ENCODE measurements around the gene ARHGEF33.

ARHGEF33 gene

GRCh38 chr2:38977047-38977446, 87.4 kb downstream of the ARHGEF33 start:
- no peak overlapping the region for H3K4me3 ChIP-seq (ENCODE audit: low read depth, low read length)
- DNase-seq (ENCODE audit: low read depth) = no peak
- TF ChIP-seq, protein P1, sequence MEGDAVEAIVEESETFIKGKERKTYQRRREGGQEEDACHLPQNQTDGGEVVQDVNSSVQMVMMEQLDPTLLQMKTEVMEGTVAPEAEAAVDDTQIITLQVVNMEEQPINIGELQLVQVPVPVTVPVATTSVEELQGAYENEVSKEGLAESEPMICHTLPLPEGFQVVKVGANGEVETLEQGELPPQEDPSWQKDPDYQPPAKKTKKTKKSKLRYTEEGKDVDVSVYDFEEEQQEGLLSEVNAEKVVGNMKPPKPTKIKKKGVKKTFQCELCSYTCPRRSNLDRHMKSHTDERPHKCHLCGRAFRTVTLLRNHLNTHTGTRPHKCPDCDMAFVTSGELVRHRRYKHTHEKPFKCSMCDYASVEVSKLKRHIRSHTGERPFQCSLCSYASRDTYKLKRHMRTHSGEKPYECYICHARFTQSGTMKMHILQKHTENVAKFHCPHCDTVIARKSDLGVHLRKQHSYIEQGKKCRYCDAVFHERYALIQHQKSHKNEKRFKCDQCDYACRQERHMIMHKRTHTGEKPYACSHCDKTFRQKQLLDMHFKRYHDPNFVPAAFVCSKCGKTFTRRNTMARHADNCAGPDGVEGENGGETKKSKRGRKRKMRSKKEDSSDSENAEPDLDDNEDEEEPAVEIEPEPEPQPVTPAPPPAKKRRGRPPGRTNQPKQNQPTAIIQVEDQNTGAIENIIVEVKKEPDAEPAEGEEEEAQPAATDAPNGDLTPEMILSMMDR (IDR thresholded peaks at IDR 0.05; ENCODE audit: control insufficient read depth, extremely low read depth, insufficient read depth) = no peak

- no peak for DNase-seq (ENCODE audit: low read depth)
- TF ChIP-seq, protein P1 (IDR thresholded peaks at IDR 0.05; ENCODE audit: control insufficient read depth, extremely low read depth, insufficient read depth) = no peak
- H3K4me3 ChIP-seq (ENCODE audit: low read depth, low read length) = no peak overlapping the region
These were observed 88.7 kb downstream of the ARHGEF33 start for GRCh38 chr2:38978296-38978903.

DNA sequence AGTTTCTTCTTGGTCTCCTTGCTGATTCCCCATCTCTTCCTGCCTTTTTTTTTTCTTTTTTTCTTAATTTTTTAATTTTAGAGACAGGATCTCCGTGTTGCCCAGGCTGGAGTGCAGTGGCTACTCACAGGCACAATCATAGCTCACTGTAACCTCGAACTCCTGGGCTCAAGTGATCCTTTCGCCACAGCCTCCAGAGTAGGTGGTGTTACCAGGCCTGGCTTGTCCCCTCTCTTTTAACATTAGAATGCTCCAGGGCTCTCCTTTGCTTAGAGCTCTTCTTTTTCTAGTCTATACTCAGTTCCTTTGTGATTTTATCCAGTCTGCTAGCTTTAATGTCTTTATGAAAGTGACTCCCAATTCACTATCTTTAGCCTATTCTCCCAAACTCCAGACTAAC, 89.2 kb downstream of the ARHGEF33 start:
- no peak for DNase-seq (ENCODE audit: low read depth)
- TF ChIP-seq, protein P1 (IDR thresholded peaks at IDR 0.05; ENCODE audit: control insufficient read depth, extremely low read depth, insufficient read depth) = no peak
- no peak overlapping the region for H3K4me3 ChIP-seq (ENCODE audit: low read depth, low read length)

DNA sequence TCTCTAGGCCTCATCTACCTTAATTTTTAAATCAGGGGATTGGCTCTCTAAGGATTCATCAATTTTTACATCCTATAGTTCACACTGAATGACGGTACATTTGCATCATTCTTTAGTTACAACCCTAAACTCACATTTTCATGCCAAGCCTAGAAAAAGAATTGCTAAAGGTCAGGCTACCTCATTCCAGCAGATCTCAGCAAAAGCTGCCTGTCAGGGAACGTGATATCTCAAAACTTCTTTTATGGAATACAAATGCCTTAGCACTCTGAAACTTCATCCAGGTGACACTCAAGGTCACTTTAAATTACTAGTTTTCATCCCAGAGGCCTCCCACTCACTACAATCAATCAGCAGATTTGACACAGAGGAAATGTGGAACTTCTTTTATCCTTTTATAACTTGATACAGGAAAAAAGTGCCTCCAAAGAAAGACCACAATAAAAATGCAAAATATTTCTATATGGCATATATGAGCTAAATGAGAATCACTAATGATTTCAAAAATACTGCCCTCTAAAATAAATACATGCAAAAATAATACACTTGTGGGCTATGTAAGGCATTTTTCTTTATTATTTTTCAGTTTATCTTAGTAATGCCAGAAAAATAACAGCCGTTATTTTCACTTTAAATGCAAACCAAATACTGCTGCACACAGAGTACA, 91.5 kb downstream of the ARHGEF33 start:
- TF ChIP-seq, protein P1 (IDR thresholded peaks at IDR 0.05; ENCODE audit: control insufficient read depth, extremely low read depth, insufficient read depth) = no peak
- no peak for DNase-seq (ENCODE audit: low read depth)

GRCh38 chr2:38981670-38982357, 92.1 kb downstream of the ARHGEF33 start:
- TF ChIP-seq, protein P1 (IDR thresholded peaks at IDR 0.05; ENCODE audit: control insufficient read depth, extremely low read depth, insufficient read depth) = no peak
- no peak overlapping the region for H3K4me3 ChIP-seq (ENCODE audit: low read depth, low read length)
- no peak for DNase-seq (ENCODE audit: low read depth)

More for the DNA sequence above, 91.5 kb downstream of the ARHGEF33 start:
- no peak overlapping the region for H3K4me3 ChIP-seq (ENCODE audit: low read depth, low read length)

DNA sequence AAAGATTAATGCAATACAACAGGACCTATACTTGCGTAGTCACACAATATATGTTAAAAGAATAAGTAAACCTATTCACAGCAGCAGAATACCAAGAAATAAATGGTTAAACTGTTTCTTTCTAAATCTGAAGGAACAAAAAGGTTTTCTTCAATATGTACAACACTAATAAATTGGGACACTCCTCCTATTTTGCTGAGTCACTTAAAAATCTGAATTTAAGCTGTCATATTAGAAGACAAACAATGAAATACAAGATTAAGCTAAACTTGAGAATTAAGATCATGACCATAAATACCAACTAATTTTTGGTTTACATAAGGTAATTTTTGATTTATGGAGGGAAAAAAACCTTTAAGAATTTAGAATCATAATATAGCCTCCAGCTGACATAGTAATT, 92.8 kb downstream of the ARHGEF33 start:
- H3K4me3 ChIP-seq (ENCODE audit: low read depth, low read length) = no peak overlapping the region
- TF ChIP-seq, protein P1 (IDR thresholded peaks at IDR 0.05; ENCODE audit: control insufficient read depth, extremely low read depth, insufficient read depth) = no peak
- no peak for DNase-seq (ENCODE audit: low read depth)

All from LNCaP clone FGC (cell line).